ENCODE data around the gene TRAF7.

Gene TRAF7

DNA sequence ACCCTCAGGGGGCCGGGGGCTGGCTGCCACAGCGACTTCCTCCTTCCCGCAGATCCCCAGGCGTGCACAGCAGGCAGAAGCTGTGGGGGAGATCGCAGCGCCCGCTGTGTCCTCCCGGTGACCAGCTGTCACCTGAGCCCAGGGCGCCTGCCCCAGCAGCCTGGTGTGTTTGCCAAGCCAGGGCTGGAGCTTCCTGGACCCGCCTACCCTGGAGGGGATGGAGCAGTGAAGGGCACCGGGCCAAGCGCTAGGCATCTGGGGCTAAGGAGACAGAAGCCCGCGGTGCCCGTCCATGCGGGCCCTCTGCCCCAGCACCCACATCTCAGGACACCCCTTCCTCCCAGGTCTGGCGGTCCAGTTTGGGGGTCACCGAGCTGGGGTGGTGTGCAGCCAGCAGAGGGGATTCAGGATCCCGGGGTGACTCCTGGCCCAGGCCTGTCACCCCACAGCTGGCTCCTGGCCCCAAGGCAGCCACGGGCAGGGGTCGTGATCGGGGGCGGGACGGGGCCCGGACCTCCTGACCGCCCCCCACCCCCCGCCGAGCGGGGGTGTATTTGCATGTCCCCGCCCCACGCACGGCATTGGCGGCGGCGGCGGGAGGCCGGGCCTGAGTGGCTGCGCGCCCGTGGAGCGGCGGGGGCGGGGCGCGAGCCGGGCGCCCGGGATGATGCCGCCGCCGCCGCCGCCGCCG, 7.5 kb upstream of the TRAF7 start, which contains the start of gene RAB26:
TSS of gene RAB26 (plus strand) at position 645 of the 691 bp plus-strand sequence. CDS start 159 bp downstream, outside the sequence.
- peak; percentile 53 for DNase-seq (ENCODE audit: low read depth)

GRCh38 chr16:2148714-2149629, 6.6 kb upstream of the TRAF7 start:
- DNase-seq (ENCODE audit: low read depth) = no peak

DNA sequence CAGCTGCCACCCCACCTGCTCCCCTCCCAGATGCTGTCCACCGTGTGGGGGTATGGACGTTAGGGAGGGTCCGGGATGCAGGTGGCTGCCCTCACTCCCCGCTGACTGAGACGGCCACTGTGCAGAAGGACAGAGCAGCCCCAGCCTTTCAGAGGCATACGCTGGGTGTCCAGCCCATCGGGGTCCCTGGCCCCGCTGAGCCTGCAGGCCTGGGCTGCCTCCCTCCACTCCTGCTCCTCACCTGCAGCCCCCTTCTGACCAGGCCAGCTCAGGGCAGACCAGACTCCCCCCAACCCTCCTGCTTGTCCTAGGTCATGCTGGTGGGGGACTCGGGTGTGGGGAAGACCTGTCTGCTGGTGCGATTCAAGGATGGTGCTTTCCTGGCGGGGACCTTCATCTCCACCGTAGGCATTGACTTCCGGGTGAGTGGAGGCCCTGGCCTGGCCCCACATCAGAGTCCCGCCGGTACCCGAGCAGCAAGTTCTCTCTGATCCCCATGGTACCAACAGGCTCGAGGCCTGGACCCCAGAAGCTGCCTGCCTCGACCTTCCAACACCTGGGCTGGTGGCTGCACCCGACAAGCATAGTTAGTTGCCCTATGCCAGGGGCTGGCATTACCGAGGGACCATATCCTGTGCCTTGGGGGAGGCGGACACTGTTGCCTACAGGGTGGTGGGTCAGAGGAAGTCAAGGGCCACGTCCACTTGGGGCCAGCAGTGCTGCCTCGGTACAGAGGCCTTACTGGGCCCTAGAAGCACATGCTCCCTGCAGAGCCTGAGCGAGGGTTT, 5.8 kb upstream of the TRAF7 start:
- no peak for DNase-seq (ENCODE audit: low read depth)

DNA sequence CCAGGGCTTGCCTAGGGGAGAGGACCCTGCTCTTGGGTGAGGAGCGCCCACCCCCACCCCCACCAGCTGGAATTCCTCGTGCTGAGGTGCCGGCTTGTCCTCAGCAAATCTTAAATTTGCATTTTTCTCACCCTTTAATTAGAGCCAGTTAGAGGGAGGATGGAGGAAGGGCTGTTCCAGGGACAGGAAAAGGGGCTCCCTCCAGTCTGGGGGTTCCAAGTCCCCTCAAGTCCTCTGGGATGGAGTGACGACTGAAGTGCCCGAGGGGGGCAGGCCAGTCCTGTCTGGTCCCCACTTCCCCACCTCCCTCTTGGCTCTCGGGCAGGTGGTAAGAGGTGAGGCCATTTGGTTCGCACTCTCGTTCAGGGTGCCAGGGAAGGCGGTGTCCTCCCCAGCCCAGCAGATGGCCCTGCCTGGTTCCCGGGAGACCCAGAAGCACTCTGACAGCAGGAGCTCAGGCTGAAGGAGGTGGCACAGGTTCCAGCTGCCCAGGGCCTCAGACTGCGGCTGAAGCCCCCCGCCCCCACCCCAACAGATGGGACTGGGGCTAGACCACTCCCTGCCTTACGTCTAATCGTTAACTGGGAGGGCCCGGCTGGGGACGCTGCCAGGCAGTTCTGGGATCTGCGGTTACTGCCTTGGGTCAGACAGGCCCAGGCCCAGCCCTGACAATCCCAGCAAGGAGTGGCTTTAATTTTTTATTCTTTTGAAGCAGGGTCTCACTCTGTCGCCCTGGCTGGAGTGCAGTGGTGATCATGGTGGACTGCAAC, 5.0 kb upstream of the TRAF7 start:
- no peak for DNase-seq (ENCODE audit: low read depth)

DNA sequence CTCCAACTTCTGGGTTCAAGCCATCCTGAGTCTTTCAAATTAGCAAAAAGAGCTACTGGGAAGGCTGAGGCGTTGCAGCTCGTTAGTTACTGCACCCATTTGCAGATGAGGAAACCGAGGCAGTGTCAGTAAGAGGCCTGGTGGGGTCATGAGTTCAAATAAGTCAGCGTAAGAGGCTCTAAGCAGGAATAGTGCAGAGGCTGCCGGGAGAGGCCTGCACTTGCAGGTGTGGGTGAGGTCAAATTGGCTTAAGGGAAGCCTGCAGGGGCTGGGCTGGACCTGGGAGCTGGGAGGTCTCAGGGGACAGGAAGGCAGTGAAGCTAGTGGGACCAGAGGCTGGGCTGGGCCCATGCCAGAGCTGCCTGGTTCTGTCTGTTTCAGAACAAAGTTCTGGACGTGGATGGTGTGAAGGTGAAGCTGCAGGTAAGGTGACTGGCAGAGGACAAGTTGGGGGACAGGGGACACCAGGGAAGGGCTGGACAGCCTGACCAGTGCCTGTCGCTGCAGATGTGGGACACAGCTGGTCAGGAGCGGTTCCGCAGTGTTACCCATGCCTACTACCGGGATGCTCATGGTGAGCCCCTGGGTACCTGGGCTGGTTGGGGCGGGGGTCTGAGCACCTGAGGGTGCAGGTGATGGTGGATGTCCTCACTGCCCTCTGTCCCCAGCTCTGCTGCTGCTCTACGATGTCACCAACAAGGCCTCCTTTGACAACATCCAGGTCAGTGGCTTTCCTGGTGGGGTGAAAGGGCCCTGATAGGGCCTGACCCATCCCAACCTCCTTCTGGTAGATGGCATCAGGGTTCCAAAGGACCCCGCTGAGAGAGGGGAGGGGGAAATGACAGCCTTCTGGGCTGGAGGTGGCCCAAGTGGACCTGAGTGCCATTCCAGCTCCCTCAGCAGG, 4.1 kb upstream of the TRAF7 start:
- DNase-seq (ENCODE audit: low read depth) = no peak

DNA sequence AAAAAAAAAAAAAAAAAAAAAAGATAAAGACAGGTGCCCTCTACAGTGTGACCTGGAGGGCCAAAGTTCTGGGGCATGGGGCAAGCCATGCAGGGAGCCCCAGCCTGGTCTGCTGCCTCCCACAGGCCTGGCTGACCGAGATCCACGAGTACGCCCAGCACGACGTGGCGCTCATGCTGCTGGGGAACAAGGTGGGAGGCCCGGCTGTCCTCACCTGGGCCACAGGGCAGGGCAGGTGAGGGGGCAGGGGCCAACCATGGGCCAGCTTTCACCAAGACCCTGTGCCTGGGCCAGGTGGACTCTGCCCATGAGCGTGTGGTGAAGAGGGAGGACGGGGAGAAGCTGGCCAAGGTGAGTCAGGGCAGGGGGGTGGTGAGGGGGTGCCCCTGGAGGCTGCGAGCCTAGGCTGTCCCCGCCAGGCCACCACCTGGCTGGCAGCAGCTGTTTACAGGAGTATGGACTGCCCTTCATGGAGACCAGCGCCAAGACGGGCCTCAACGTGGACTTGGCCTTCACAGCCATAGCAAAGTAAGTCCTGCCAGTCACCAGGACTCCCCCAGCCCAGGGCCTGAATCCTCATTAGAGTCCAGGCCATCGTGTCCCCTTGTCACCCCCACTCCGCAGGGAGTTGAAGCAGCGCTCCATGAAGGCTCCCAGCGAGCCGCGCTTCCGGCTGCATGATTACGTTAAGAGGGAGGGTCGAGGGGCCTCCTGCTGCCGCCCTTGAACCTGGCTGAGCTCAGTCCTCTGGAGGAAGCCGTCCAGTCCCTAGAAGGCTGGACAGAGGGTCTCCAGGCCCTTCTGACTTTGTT, 2.7 kb upstream of the TRAF7 start:
- DNase-seq (ENCODE audit: low read depth) = no peak

GRCh38 chr16:2154533-2155090, 970 bp upstream of the TRAF7 start:
- no peak for DNase-seq (ENCODE audit: low read depth)

DNA sequence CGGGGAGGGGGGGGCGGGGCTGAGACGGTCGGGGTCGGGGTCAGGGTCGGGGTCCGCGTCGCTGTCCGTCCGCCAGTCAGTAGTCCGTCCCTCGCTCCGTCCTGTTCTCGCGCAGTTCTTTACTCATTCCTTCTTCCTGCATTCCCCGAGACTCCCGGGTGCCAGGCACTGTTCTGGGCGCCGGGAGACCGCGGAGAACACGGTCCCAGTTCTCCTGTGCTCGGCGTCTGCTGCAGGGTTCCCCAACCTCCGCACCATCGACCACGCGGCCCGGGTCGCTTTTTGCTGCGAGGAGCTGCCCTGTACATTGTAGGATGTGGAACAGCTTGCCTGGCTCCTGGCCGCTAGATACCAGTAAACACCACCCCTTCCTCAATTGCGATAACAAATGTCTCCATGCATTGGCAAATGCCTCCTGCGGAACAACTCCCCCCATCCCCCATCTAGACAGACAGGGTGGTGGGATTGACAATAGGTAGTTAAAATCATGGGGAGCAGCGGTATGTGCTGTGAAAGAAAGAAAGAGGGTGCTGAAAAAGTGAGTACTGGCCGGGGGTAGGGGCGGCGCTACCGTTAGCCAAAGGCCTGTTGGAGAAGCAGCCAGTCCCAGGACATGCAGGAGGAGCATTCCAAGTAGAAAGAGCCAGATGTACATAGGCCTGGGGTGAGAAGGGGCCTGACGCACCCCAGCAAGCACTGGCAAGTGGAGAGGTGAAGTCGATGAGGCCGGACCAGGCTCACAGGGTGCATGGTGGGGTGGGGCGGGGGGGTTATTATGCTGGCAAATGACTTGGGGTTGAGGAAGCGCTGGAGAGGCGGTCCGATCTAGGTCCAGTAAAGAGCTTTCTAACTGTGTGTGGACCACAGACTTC, 631 bp downstream of the TRAF7 start:
- DNase-seq (ENCODE audit: low read depth) = no peak

GRCh38 chr16:2156849-2157224, 1.3 kb downstream of the TRAF7 start:
- DNase-seq (ENCODE audit: low read depth) = no peak

GRCh38 chr16:2157480-2158261, 2.1 kb downstream of the TRAF7 start:
- DNase-seq (ENCODE audit: low read depth) = no peak

DNA sequence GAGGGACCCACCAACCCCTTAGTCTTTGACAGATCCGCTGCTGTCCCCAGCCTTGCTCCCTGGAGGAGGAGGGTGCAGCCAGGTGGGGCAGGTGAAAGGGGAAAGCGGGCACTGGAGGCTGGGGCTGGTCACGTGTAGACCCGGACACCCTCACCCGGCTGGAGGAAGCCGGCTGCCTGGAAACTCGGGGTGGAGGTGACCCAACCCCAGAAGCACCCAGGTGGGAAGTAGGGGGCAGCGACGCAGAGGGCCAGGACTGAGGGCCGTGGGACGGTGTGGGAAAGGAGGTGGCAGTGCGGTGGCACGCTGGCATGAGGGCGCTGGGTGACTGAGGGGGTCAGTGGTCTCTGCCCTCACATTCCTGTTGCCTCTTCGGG, 2.7 kb downstream of the TRAF7 start:
- no peak for DNase-seq (ENCODE audit: low read depth)

- DNase-seq (ENCODE audit: low read depth) = no peak
Observed at GRCh38 chr16:2159175-2159838, 3.7 kb downstream of the TRAF7 start.

DNA sequence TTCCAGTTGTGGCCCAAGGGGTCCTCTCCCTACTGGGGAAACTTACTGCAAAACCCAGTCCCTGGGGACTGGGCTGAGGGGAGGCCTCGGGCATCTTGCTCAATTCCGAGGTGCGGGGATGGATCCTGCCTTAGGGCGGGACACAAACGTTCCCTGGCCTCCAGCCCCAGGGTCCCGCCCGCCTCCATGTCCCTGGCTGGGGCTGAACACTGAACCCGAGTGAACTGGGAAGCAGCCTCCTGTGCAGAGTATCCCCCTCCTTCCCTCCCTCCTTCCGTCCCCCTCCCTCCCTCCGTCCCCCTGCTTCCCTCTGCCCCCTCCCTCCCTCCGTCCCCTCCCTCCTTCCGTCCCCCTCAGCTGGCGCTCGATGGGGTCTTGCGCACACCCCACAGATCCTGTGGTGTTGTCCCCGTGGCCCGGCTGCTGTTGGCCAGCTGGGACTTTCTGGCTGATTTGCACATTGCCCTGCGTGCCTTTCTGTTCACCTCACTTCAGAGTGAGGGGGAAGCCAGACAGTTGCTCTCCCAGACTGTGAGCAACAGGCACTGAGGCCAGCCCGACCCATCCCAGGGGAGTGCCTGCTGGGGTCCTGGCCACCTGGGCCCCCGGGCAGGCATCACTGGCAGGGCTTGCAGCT, 5.5 kb downstream of the TRAF7 start:
- no peak for DNase-seq (ENCODE audit: low read depth)

DNA sequence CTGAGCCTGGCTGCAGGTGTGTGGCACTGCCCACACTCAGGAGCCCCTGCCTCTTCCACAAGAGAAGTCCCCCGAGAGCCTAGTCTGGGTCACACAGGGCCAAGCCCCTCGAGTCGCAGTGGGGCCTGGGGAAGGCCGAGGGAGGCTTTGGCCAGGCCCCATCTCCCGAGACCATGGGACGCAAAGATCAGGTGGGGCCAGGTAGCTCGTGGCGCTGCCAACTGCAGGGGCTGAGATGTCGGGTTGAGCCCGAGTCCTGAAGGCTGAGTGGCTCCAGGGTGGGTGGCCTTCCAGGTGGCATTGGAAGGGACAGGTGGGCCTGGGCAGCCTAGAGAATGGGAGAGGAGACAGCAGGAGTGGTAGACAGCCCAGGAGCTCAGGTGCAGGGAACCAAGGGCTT, 6.3 kb downstream of the TRAF7 start:
- no peak for DNase-seq (ENCODE audit: low read depth)

DNA sequence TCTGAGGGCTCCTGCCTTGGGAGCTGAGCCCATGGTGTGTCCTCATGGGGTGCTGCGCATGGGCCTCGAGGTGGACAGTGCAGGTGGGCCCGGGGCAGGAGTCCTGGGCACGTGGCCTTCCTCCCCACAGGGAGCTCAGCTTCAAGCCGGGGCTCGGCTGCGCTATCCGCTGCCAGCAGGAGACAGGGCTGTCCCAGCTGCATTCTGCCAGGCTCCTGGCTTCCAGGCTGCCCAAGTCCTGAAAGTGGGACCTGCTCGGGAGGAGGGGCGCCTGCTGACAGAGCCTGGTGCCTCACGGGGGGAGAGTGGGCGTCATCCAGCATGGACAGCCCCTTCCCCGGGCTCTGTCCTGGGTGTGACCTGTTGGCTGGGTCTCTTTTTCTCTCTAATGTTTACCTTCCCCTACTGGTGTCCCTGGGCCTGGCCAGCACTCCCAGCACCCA, 7.1 kb downstream of the TRAF7 start:
- DNase-seq (ENCODE audit: low read depth) = no peak

DNA sequence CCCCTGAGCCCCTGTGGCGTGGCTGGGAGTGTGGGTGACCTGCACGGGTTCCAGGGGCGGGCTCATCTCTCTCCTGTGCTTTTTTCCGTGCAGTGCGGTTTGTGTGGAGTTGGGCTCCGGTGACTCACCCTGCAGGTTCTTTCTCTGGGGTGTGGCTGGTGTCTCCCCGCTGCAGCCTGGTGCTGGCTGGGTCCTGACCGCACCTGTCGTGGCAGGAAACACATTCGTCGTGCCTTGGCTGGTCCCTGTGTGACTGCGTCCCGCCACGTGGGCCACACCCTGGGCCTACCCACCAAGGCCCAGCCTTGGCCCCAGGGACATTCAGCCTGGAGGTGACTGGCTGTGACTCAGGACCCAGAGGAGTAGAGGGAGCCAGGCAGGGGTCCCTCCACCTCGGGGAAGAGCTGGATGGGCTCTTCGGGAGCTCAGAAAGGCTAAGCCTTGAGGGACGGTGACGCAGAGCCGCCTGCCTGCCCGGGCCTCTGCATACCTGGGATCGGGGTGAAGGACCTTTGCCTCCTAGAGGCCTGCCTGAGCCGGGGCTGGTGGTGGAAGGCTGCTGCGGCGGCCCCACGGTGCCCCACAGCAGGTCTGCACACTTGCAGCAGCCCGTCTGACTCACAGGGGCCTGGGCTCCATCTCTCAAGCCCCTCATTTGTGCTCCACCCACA, 7.8 kb downstream of the TRAF7 start:
- DNase-seq (ENCODE audit: low read depth) = no peak
